Mesendoderm (in vitro differentiated cells): ENCODE results near the gene SSC5D.
A peak's percentile ranks its signal among the peaks of the same experiment; 100 is the strongest.

Source experiments
- DNase-seq: peaks from one replicate; pipeline ENCODE4 v3.0.0; 2013
- H2AK5ac ChIP-seq: 2 replicates; pipeline ENCODE4 v1.6.1; 2013; ENCODE audit warnings: low read length, inconsistent platforms
- H2BK120ac ChIP-seq: 2 replicates; pipeline ENCODE4 v1.6.1; 2013; ENCODE audit warnings: low read depth, mild to moderate bottlenecking, low read length, moderate library complexity, mixed read lengths
- H2BK15ac ChIP-seq: replicated peaks from 2 replicates; pipeline ENCODE4 v1.6.1; 2013; ENCODE audit warnings: low read depth, mild to moderate bottlenecking, moderate library complexity
- H2BK5ac ChIP-seq: 2 replicates; pipeline ENCODE4 v1.6.1; 2013; ENCODE audit warnings: low read length, inconsistent platforms
- H3K18ac ChIP-seq: 2 replicates; pipeline ENCODE4 v1.6.1; 2013; ENCODE audit warnings: mild to moderate bottlenecking, low read length, mixed read lengths
- H3K23ac ChIP-seq: one replicate; pipeline ENCODE4 v1.6.1; 2013; ENCODE audit warnings: low read length
- H3K27ac ChIP-seq: 2 replicates; pipeline ENCODE4 v1.5.1; 2013; ENCODE audit warnings: low read depth, mild to moderate bottlenecking, inconsistent platforms, low read length, moderate library complexity
- H3K27me3 ChIP-seq: 2 replicates; pipeline ENCODE4 v1.6.1; 2013; ENCODE audit warnings: low read length, control low read depth, mild to moderate bottlenecking, inconsistent platforms; ENCODE audit not compliant: insufficient read depth, poor library complexity
- H3K36me3 ChIP-seq: 2 replicates; pipeline ENCODE4 v1.6.1; 2013; ENCODE audit warnings: low read length, inconsistent platforms; ENCODE audit not compliant: control insufficient read depth, insufficient read depth
- H3K4ac ChIP-seq: one replicate; pipeline ENCODE4 v1.6.1; 2013; ENCODE audit warnings: low read depth, mild to moderate bottlenecking, low read length, moderate library complexity
- H3K4me1 ChIP-seq: 2 replicates; pipeline ENCODE4 v1.6.1; 2013; ENCODE audit warnings: low read depth, low read length, inconsistent platforms; ENCODE audit not compliant: control insufficient read depth
- H3K4me2 ChIP-seq: 2 replicates; pipeline ENCODE4 v1.6.1; 2013; ENCODE audit warnings: low read length
- H3K4me3 ChIP-seq: 2 replicates; pipeline ENCODE4 v1.5.1; 2013; ENCODE audit warnings: mild to moderate bottlenecking, low read length
- H3K56ac ChIP-seq: one replicate; pipeline ENCODE4 v1.6.1; 2013; ENCODE audit warnings: low read length
- H3K79me1 ChIP-seq: 2 replicates; pipeline ENCODE4 v1.6.1; 2013; ENCODE audit warnings: low read length, inconsistent platforms
- H3K79me2 ChIP-seq: 2 replicates; pipeline ENCODE4 v1.6.1; 2013; ENCODE audit warnings: mild to moderate bottlenecking, low read length; ENCODE audit not compliant: control insufficient read depth, insufficient read depth
- H3K9ac ChIP-seq: 2 replicates; pipeline ENCODE4 v1.6.1; 2013; ENCODE audit warnings: low read length, inconsistent platforms
- H4K5ac ChIP-seq: one replicate; pipeline ENCODE4 v1.6.1; 2013; ENCODE audit warnings: low read length
- H4K8ac ChIP-seq: one replicate; pipeline ENCODE4 v1.6.1; 2013; ENCODE audit warnings: low read depth, mild to moderate bottlenecking, control low read depth, low read length, moderate library complexity
- WGBS: extraction: QIAGEN DNeasy Blood & Tissue Kit; methylation state at CpG from one replicate; pipeline ENCODE4 v1.1.7; 2013; ENCODE audit warnings: low lambda C conversion rate, missing lambda C conversion rate; ENCODE audit not compliant: insufficient coverage; ENCODE audit errors: extremely low coverage; 5-methylcytosine and 5-hydroxymethylcytosine counted together

Gene SSC5D

DNA sequence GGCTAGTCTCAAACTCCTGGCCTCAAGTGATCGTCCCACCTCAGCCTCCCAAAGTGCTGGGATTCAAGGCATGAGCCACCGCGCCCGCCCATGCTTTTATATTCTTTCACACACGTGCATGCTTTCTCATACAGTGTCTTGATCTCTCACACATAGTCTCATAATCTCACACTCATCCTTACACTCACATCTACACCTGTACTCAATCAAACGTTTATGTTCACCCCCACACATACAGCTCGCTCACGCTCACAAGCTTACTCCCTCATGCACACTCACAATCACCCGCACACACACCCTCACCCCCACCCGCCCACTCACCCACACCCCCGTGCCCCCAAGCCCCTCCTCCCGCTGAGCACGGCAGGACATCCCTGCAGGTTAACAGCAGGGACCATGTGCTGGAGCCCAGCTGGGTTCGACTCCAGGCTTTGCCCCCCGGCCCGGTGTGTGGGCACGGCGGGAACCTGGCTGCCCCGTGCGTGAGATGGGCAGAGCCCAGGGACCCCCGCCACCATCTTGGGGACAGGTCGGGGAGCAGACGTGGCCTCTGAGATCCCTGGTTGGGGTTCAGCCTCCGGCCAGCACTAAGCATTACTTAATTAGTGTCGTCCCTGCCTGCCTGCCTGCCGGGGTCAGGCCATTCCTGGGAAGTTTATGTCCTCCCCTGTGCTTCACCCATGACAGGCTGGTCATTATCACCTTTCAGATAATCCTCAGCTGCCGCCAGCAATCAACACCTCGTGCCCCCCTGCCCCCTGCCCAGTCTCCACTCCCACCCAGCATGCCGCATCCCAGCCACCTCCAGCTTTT lies 37.3 kb downstream of the SSC5D start:
- H2BK120ac ChIP-seq: no peak overlapping the region
- H2BK15ac ChIP-seq: no peak overlapping the region
- no peak overlapping the region for H2BK5ac ChIP-seq
- 100% methylated on average over 3 of the region's 29 CpGs for WGBS
- no peaks in the 10 kb centered on the region for H3K36me3 ChIP-seq
- H3K56ac ChIP-seq: no peak overlapping the region
- peak; percentile 88 for DNase-seq
- H3K27ac ChIP-seq: no peak overlapping the region
- H2AK5ac ChIP-seq: no peak overlapping the region
- no peak overlapping the region for H4K8ac ChIP-seq
- H3K23ac ChIP-seq: no peak overlapping the region
- no peak overlapping the region for H3K4ac ChIP-seq
- no peaks in the 10 kb centered on the region for H3K27me3 ChIP-seq
- H3K4me2 ChIP-seq: no peak overlapping the region
- no peak overlapping the region for H3K4me3 ChIP-seq
- no peaks in the 10 kb centered on the region for H3K79me1 ChIP-seq
- peaks cover 5% of the 10 kb centered on the region for H3K4me1 ChIP-seq
- H3K9ac ChIP-seq: no peak overlapping the region
- H3K79me2 ChIP-seq: no peaks in the 10 kb centered on the region
- H4K5ac ChIP-seq: no peak overlapping the region
- H3K18ac ChIP-seq: no peak overlapping the region

DNA sequence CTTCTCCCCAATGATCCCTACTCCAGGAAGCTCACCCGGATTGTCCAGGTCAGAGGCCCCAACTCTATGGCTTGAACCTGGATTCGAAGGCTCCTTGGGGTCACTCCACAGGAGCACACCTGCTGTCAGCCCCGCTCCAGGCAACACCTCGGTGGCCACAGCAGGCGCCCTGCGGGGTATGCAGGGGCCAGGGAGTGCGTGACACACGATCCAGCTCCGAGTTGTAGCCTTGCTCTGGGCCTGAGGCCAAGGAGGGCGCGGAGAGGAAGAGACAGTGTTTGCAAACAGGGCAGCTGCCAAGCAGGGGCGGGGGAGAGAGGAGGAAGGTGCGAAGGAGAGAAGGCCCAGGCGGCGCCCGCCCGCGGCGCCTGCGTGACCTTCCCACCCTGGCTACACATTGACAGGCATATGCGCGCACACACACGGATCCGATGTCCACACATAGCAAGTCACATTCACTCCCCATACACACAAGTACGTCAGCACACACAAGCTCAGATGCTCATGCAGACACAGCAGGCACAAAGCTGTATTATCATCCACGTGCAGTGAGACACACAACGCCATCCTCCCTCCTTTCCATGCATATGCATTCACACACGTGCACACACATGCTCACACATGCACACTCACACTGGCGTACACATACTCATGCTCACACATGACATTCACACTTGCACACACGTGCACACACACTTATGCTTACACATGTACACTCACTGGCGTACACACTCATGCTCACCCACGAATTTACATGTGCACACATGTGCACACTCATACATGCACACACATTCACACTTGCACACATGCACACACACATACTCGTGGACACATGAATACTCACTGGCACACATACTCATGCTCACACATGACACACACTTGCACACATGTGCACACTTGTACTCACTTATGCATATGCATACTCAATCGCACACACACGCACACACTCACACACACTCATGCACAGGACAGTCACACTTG lies 38.3 kb downstream of the SSC5D start:
- H3K79me2 ChIP-seq: no peaks in the 10 kb centered on the region
- H3K4me1 ChIP-seq: peaks cover 5% of the 10 kb centered on the region
- peak; percentile 79 for DNase-seq
- no peak overlapping the region for H2AK5ac ChIP-seq
- no peak overlapping the region for H3K18ac ChIP-seq
- no peak overlapping the region for H3K4me2 ChIP-seq
- H3K27ac ChIP-seq: peak overlapping the region; percentile 7
- no peaks in the 10 kb centered on the region for H3K79me1 ChIP-seq
- no peak overlapping the region for H3K4ac ChIP-seq
- H3K9ac ChIP-seq: no peak overlapping the region
- no peak overlapping the region for H4K8ac ChIP-seq
- no peak overlapping the region for H3K4me3 ChIP-seq
- H4K5ac ChIP-seq: no peak overlapping the region
- WGBS: no CpG with 5 or more reads among the region's 35 CpGs
- H3K56ac ChIP-seq: peak overlapping the region; percentile 22
- no peak overlapping the region for H2BK5ac ChIP-seq
- no peaks in the 10 kb centered on the region for H3K36me3 ChIP-seq
- no peak overlapping the region for H3K23ac ChIP-seq
- no peaks in the 10 kb centered on the region for H3K27me3 ChIP-seq
- no peak overlapping the region for H2BK15ac ChIP-seq
- no peak overlapping the region for H2BK120ac ChIP-seq

DNA sequence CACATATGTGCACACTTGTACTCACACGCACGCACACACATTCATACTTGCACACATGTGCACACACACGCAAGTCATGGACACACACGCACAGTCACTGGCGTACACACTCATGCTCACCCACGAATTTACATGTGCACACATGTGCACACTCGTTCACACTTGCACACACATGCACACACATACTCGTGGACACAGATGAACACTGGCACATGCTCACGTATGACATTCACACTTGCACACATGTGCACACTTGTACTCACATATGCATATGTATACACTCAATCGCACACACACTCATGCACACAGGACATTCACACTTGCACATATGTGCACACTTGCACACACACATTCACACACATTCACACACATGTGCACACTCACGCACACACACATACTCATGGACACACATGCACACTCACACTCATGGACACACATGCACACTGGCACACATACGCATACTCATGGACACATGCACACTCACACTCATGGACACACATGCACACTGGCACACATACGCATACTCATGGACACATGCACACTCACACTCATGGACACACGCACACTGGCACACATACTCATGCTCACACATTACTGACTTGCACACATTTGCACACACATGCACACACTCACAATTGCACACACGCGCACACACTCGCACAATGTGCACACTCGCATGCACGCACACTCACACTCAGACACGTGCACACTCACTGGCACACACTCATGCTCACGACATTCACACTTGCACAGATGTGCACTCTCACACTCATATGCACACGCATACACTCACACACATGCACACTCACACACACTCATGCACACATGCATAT lies 39.2 kb downstream of the SSC5D start:
- H4K8ac ChIP-seq: no peak overlapping the region
- no CpG with 5 or more reads among the region's 22 CpGs for WGBS
- no peaks in the 10 kb centered on the region for H3K79me2 ChIP-seq

DNA sequence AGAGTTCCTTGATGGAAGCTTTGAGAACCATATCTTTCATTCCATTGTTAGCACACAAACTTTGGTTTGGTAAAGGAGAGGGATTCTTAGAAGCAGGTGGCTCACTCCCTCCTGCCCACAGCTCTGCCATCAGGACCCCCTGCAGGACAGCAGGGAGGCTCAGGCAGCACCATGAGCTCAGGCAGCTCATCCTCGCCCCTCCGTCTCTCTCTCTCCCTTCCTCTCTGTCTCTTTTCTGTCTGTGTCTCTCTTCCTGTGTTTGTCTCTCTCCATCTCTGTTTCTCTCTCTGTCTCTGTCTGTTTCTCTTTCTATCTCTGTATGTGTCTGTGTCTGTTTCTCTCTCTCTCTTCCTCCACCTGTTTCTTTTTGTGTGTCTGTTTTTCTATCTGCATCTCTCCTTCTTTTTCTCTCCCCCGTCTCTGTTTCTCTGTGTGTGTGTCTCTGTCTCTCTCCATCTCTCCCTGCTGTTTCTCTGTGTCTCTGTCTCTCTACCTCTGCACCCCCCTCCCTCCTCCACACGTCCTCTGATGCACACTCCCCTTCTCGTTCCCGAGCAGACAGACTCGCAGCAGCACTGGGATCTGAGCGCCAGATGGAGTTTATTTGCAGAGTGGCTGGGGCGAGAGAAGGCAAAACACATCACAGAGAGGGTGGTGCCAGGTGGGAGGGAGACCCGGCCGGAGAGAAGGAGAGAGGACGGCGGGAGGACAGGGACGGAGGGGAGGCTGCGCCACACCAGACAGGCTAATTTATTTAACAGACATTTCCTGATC lies 40.0 kb downstream of the SSC5D start:
- Histone ChIP-seq H3K23ac (no peak overlapping the region), H2BK5ac (no peak overlapping the region), H3K4me2 (no peak overlapping the region), H2BK120ac (no peak overlapping the region), H4K8ac (no peak overlapping the region), H3K56ac (no peak overlapping the region), H3K27me3 (no peaks in the 10 kb centered on the region), H3K9ac (no peak overlapping the region), H3K4me3 (no peak overlapping the region), H3K18ac (no peak overlapping the region), H3K27ac (no peak overlapping the region), H4K5ac (no peak overlapping the region), H3K36me3 (no peaks in the 10 kb centered on the region), H2AK5ac (no peak overlapping the region), H2BK15ac (no peak overlapping the region), H3K79me2 (no peaks in the 10 kb centered on the region), H3K79me1 (no peaks in the 10 kb centered on the region), H3K4me1 (peaks cover 5% of the 10 kb centered on the region), H3K4ac (no peak overlapping the region)
- WGBS: no CpG with 5 or more reads among the region's 15 CpGs
- DNase-seq: peak; percentile 28

More for the DNA sequence above, 39.2 kb downstream of the SSC5D start:
- Histone ChIP-seq H3K4me3 (no peak overlapping the region), H3K27me3 (no peaks in the 10 kb centered on the region), H3K9ac (no peak overlapping the region), H2BK15ac (no peak overlapping the region), H2BK5ac (no peak overlapping the region), H3K27ac (no peak overlapping the region), H2BK120ac (no peak overlapping the region), H4K5ac (no peak overlapping the region), H3K4ac (no peak overlapping the region), H3K18ac (no peak overlapping the region), H3K23ac (no peak overlapping the region), H3K36me3 (no peaks in the 10 kb centered on the region), H3K56ac (no peak overlapping the region), H3K79me1 (no peaks in the 10 kb centered on the region), H2AK5ac (no peak overlapping the region), H3K4me2 (no peak overlapping the region), H3K4me1 (peaks cover 5% of the 10 kb centered on the region)
- no peak for DNase-seq

DNA sequence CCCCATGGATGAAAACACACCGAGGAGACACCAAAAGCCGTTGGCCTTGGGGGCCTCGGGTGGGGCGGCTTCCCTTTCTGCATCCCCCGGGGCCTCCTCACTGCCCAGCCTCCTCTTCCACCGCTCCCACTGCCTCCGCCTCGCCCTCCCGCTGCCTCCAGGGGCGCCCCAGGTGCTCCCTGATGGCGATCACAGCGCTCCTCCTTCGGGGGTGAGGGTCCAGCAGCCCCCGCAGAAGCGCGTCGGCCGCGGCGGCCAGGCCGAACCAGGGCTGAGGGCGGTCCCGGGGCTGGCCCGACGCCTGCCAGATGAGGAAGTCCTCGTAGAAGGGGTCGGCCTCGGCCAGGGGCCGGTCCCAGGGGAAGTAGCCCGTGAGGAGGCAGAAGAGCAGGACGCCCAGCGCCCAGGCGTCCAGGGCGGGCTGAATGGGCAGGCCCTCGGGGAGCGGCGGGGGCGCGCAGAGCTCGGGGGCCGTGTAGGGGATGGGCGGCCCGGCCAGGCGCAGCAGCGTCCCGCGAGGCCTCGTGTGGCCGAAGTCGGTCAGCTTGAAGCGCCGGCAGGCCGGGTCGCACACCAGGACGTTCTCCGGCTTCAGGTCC lies 41.5 kb downstream of the SSC5D start:
- Histone ChIP-seq H3K27ac (no peak overlapping the region), H3K27me3 (no peaks in the 10 kb centered on the region), H3K18ac (no peak overlapping the region), H3K23ac (no peak overlapping the region), H3K36me3 (no peaks in the 10 kb centered on the region), H3K4me2 (no peak overlapping the region), H2BK5ac (no peak overlapping the region), H3K4ac (no peak overlapping the region), H2BK15ac (no peak overlapping the region), H3K56ac (no peak overlapping the region), H4K8ac (no peak overlapping the region), H2BK120ac (no peak overlapping the region), H4K5ac (no peak overlapping the region), H3K4me3 (no peak overlapping the region), H3K79me1 (no peaks in the 10 kb centered on the region), H3K79me2 (no peaks in the 10 kb centered on the region), H3K9ac (no peak overlapping the region), H3K4me1 (peaks cover 5% of the 10 kb centered on the region), H2AK5ac (no peak overlapping the region)
- DNase-seq: no peak
- WGBS: no CpG with 5 or more reads among the region's 56 CpGs
